CD4-positive, alpha-beta T cell treated with Interleukin-10 for 1 hour (primary cell): ENCODE measurements around the gene PCDHB10.
"Not testable (repeated sequence)": the region's sequence is repeated elsewhere in the genome, so short reads cannot be mapped to it uniquely, and the experiment has no call there.

ENCODE experiments used
- DNase-seq: peaks from one replicate; pipeline ENCODE4 v3.0.0-alpha.2; 2020

Gene PCDHB10

GRCh38 chr5:141188682-141189081, 3.5 kb upstream of the PCDHB10 start:
- not testable (repeated sequence) for DNase-seq

- DNase-seq, result not testable (repeated sequence)
These were observed 3.0 kb upstream of the PCDHB10 start for GRCh38 chr5:141189131-141189530.

- DNase-seq, result not testable (repeated sequence)
These were observed 2.2 kb downstream of the PCDHB10 start for GRCh38 chr5:141194332-141194731.

GRCh38 chr5:141196363-141196762, 4.2 kb downstream of the PCDHB10 start:
- DNase-seq, result no peak

- no peak for DNase-seq
These were observed 7.4 kb downstream of the PCDHB10 start, which contains the start of gene PCDHB11 for GRCh38 chr5:141199359-141200235. Gene PCDHB11, plus strand, starts transcription at chr5:141199627. Its CDS starts 148 bp downstream, at chr5:141199775.

GRCh38 chr5:141201126-141201525, 9.0 kb downstream of the PCDHB10 start:
- DNase-seq, result not testable (repeated sequence)

- not testable (repeated sequence) for DNase-seq
These were observed 9.5 kb downstream of the PCDHB10 start for GRCh38 chr5:141201646-141202045.

- no peak for DNase-seq
These were observed 16.3 kb downstream of the PCDHB10 start, which contains the start of gene PCDHB12 for GRCh38 chr5:141208478-141208877. Gene PCDHB12, plus strand, starts transcription at chr5:141208719. Its CDS starts 189 bp downstream, at chr5:141208908.

- DNase-seq, result not testable (repeated sequence)
These were observed 18.1 kb downstream of the PCDHB10 start for GRCh38 chr5:141210281-141210680.

GRCh38 chr5:141210849-141211248, 18.7 kb downstream of the PCDHB10 start:
- not testable (repeated sequence) for DNase-seq

- DNase-seq, result peak; percentile 12
These were observed 21.6 kb downstream of the PCDHB10 start, which contains the start of gene PCDHB13 for GRCh38 chr5:141213656-141214339. Gene PCDHB13, plus strand, starts transcription at chr5:141213919. Its CDS starts 205 bp downstream, at chr5:141214124.

GRCh38 chr5:141214583-141214982, 22.4 kb downstream of the PCDHB10 start:
- not testable (repeated sequence) for DNase-seq

- not testable (repeated sequence) for DNase-seq
These were observed 23.4 kb downstream of the PCDHB10 start for GRCh38 chr5:141215504-141215903.

- not testable (repeated sequence) for DNase-seq
These were observed 23.9 kb downstream of the PCDHB10 start for GRCh38 chr5:141216035-141216434.

GRCh38 chr5:141223112-141223783, 31.1 kb downstream of the PCDHB10 start, which contains the start of gene PCDHB14:
Gene PCDHB14, plus strand, starts transcription at chr5:141223343. Its CDS starts 163 bp downstream, at chr5:141223506.
- peak; percentile 14 for DNase-seq

- not testable (repeated sequence) for DNase-seq
These were observed 32.7 kb downstream of the PCDHB10 start for GRCh38 chr5:141224844-141225243.

GRCh38 chr5:141225421-141225820, 33.3 kb downstream of the PCDHB10 start:
- not testable (repeated sequence) for DNase-seq

- DNase-seq, result no peak
These were observed 42.0 kb downstream of the PCDHB10 start for GRCh38 chr5:141234109-141234667.

GRCh38 chr5:141235922-141236321, 43.8 kb downstream of the PCDHB10 start:
- not testable (repeated sequence) for DNase-seq

GRCh38 chr5:141236516-141237313, 44.6 kb downstream of the PCDHB10 start:
- no peak for DNase-seq

GRCh38 chr5:141241496-141241895, 49.3 kb downstream of the PCDHB10 start:
- no peak for DNase-seq
